Astrocyte of the hippocampus (primary cell): Measurements from ENCODE around the gene ERBIN.
A peak's percentile ranks its signal among the peaks of the same experiment; 100 is the strongest.

ENCODE experiments used
- DNase-seq: peaks from one replicate; pipeline ENCODE4 v3.0.0; 2011; ENCODE audit warnings: low read depth, low spot score

The ERBIN gene

DNA sequence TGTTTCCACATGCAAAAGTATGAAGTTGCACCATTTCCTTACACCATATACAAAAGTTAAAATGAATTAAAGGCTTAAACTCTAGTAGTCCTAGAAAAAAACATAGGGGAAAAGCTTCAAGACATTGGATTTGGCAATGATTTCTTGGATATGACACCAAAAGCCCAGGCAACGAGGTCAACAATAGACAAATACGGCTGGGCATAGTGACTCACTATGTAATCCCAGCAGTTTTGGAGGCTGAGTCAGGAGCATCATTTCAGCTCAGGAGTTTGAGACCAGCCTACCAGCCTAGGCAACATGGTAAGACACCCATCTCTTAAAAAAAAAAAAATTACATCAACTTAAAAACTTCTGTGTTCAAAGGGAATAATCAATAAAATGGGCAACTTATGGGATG, 186.8 kb downstream of the ERBIN start:
- DNase-seq = peak; percentile 46

DNA sequence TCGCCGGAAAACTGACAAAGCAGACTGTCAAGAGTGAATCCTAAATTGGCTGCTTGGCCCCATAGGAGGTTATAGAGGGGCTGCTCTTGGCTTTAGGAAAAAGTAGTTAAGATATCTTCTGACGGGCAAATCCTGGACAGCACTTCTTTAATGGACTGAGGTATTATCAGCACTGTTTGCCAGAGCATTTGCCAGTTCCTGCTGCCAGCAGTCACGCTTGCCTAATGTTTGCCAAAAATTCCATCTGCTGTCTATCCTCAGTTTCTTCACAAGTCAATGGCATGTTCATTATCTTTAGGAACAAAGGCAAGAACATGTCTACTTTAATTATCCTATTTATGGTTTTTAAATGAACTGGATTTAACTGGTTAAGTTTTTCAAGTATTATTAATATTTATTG, 191.9 kb downstream of the ERBIN start:
- DNase-seq = no peak

DNA sequence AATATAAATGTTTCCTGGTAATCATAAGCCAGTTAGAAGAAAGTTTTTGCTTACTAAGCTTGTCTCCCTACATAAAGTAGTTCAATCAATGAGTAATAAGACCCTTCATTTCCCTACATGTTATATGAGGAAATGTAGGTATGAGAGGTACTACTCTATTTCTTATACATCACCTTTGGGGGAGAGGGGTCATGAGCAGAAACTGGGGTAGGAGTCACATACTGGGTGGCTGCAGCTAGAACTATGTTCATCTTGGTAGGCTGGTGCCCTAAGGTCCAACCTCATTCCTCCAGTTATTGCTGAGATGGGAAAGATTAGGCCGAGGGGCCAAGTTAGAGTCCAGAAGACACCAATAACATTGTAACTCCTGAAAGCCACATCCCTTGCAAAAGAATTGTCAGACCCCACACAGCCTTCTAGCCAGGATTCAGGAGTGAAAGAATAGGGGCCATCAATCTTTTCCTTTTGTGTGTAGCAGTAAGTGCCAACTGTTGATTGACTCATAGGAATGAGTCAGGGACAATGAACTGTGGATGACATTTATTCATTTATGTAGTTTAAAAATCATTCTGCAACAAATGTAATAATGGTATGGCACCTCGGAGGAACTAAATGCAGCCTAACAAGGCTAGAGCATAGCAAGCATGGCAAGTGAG, 196.1 kb downstream of the ERBIN start:
- peak; percentile 38 for DNase-seq

DNA sequence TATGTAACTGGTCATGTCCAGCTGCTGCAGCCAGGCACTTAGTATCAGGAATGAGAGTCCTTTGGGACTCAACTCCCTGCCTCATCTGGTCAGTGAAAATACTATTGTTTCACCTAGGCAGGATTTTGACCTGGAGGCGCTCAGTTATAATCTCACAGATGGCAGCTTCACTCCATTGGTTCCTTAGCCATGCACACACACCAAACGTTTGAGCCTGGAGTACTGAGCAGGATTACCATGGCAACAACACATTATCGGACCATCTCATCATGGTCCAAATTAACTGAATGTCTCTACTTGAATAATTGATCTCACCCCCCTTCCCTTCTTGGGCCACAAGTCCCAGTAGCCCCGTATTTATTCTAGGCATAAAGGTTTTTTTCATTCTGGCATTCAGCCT, 202.8 kb downstream of the ERBIN start:
- DNase-seq = no peak

DNA sequence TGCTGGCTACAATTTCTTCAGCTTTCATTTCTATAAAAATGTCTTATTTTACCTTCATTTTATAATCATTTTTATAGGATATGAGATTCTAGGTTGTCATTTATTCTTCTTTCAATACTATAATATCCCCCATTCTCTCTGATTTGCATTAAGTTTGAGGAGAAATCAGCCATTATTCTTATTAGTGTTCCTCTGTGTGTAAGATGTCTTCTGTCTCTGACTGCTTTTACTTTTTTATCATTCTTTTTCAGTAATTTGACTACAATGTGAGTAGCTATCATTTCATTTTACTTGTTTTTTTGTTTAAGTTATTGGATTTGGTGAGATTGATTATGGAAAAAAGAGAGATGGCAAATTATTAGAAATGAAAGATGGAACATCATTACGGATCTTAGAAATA, 204.1 kb downstream of the ERBIN start:
- DNase-seq = no peak
